Thyroid gland (tissue), 4 donors: ENCODE results near the gene ANKRD10. TPM values are rescaled to one million over a fixed set of nuclear protein-coding genes. Genes with fewer than 3 reads are reported as not detected.
"Not testable (repeated sequence)": the region's sequence is repeated elsewhere in the genome, so short reads cannot be mapped to it uniquely, and the experiment has no call there.

Source experiments
- DNase-seq, 2 donors: peaks; one replicate each; pipeline ENCODE4 v3.0.0-alpha.2; 2019
- H3K27ac ChIP-seq, 3 donors: fragments of 200-600 bp; sonication (generic); 1 replicate in 2 of 3; 2 replicates in 1 of 3; pipeline ENCODE4 v1.5.1; 2016 to 2019; ENCODE audit warnings: mild to moderate bottlenecking in 1 of 3, moderate library complexity in 1 of 3
- H3K27me3 ChIP-seq: fragments of 200-600 bp; sonication (generic); one replicate; pipeline ENCODE4 v1.5.1; 2019
- H3K36me3 ChIP-seq, 2 donors: fragments of 200-600 bp; sonication (generic); one replicate each; pipeline ENCODE4 v1.5.1; 2016 to 2019
- H3K4me1 ChIP-seq, 2 donors: fragments of 200-600 bp; sonication (generic); one replicate each; pipeline ENCODE4 v1.5.1; 2017 to 2019
- H3K4me3 ChIP-seq, 3 donors: fragments of 200-600 bp; sonication (generic); replicated peaks in 1 of 3; 1 replicate in 2 of 3; 2 replicates in 1 of 3; pipeline ENCODE4 v1.5.1; 2016; ENCODE audit warnings: mild to moderate bottlenecking in 1 of 3
- H3K9me3 ChIP-seq: fragments of 200-600 bp; sonication (generic); one replicate; pipeline ENCODE4 v1.5.1; 2017
- POLR2A ChIP-seq, 2 donors: fragments of 450-650 bp; IDR thresholded peaks; one replicate each; pipeline ENCODE4 v1.6.1; 2017; ENCODE audit warnings: antibody characterized with exemption in 2 of 2, mild to moderate bottlenecking in 2 of 2, moderate library complexity in 1 of 2
- WGBS, 2 donors: methylation state at CpG; one replicate each; pipeline ENCODE4 v1.1.5; 2017; 5-methylcytosine and 5-hydroxymethylcytosine counted together
- intact Hi-C: fragments of 100-400 bp; cut with DNase I; formaldehyde crosslinking; loops from one replicate; pipeline ENCODE4 v1.15.1; 2023
- total RNA-seq, 4 donors: library from RNA; depleted of rRNA; stranded (reverse); fragments of >200 nt; gene quantifications; one replicate each; pipeline ENCODE4 v1.2.3, GENCODE V29; 2016
- TF ChIP-seq, protein P1 (sequence below), 6 experiments: fragments of 200-600 bp in 3 of 6; fragments of 450-650 bp in 3 of 6; sonication (generic) in 3 of 6; IDR thresholded peaks; one replicate each; pipeline ENCODE4 v1.5.1; 2016 to 2019; ENCODE audit warnings: antibody characterized with exemption in 6 of 6, mild to moderate bottlenecking in 2 of 6, inconsistent platforms in 1 of 6, moderate library complexity in 1 of 6

ANKRD10 gene
- total RNA-seq, 4 donors from 2014 or later, result 105 to 168 (median 135) TPM

- WGBS, 2 donors, result 94 to 98% methylated on average over 13 of the region's 14 CpGs
- H3K27ac ChIP-seq, result no peak overlapping the region
- DNase-seq, result no peak
- H3K4me1 ChIP-seq, result no peaks in the 10 kb centered on the region
- TF ChIP-seq, protein P1, sequence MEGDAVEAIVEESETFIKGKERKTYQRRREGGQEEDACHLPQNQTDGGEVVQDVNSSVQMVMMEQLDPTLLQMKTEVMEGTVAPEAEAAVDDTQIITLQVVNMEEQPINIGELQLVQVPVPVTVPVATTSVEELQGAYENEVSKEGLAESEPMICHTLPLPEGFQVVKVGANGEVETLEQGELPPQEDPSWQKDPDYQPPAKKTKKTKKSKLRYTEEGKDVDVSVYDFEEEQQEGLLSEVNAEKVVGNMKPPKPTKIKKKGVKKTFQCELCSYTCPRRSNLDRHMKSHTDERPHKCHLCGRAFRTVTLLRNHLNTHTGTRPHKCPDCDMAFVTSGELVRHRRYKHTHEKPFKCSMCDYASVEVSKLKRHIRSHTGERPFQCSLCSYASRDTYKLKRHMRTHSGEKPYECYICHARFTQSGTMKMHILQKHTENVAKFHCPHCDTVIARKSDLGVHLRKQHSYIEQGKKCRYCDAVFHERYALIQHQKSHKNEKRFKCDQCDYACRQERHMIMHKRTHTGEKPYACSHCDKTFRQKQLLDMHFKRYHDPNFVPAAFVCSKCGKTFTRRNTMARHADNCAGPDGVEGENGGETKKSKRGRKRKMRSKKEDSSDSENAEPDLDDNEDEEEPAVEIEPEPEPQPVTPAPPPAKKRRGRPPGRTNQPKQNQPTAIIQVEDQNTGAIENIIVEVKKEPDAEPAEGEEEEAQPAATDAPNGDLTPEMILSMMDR (IDR thresholded peaks at IDR 0.05), result no peak
- no peak for TF ChIP-seq POLR2A (IDR thresholded peaks at IDR 0.05)
- intact Hi-C loops, result no loop called here
- no peak overlapping the region for H3K4me3 ChIP-seq
- no peaks in the 10 kb centered on the region for H3K9me3 ChIP-seq
- H3K36me3 ChIP-seq, result no peaks in the 10 kb centered on the region
- no peaks in the 10 kb centered on the region for H3K27me3 ChIP-seq
Measured at GRCh38 chr13:110953833-110954532, 39.1 kb upstream of the ANKRD10 start.

GRCh38 chr13:110953416-110953815 is 38.5 kb upstream of the ANKRD10 start:
- H3K36me3 ChIP-seq, result no peaks in the 10 kb centered on the region
- intact Hi-C loops, result no loop called here
- H3K27me3 ChIP-seq, result no peaks in the 10 kb centered on the region
- no peak for DNase-seq
- no peaks in the 10 kb centered on the region for H3K9me3 ChIP-seq
- TF ChIP-seq, protein P1 (IDR thresholded peaks at IDR 0.05), result no peak
- TF ChIP-seq POLR2A (IDR thresholded peaks at IDR 0.05), result no peak
- H3K4me1 ChIP-seq, result no peaks in the 10 kb centered on the region
- H3K4me3 ChIP-seq, result no peak overlapping the region
- 93% methylated on average over 12 of the region's 12 CpGs for WGBS, 2 donors
- no peak overlapping the region for H3K27ac ChIP-seq

DNA sequence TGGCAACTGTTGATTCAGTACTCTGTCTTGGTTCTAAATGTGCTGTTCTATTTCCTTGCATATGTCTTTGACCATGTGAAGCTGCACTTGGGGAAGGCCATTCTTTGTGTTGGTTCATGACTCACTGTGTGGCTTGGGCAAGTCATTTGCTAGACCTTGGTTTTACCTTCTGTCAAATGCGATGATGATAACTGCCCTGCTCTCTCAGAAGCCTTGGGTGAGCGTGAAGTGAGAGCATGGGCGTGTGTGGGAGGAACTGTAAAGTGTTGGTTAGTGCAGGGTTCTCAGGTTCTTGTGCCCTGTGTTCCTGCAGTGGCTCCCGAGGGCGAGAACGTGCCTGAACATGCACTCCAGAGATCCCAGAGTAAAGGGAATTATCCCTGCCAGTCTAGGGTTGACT is 37.3 kb upstream of the ANKRD10 start:
- H3K4me3 ChIP-seq, intact Hi-C loops: not testable (repeated sequence)

DNA sequence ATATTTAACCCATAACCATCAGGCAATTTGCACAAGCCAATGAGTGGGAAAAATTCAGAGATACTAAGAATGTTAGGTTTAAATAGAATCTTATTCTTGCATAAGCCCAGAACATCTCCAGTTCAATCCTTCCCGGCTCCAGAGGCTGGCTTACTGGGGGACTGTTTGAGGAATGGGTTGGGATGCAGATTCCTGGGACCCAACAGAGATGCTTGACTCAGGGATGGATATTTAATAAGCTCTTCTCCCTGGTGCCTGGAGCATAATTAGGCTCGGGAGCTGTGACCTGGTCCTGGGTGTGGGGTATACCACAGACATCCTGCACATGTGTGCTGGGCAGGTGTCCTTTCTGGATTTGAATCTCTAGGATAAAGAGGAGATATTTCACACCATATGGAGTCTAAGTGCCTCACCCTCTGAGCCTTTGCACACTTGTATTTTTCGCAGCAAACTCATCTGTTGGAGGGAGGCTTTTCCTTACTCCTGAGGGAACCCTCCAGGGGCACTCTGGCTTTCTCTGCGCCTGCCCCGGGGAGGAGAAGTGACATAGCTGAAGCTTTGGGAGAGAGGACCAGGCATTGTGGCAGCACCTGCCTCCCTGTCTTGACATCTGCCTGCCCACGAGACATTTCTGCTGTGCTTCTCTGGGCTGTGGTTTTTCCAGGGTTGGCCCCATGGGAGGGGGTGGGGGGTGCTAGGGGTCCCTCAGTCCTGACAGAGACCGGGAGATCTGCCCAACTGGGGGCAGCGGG is 36.1 kb upstream of the ANKRD10 start:
- TF ChIP-seq, protein P1 (IDR thresholded peaks at IDR 0.05), result no peak
- TF ChIP-seq POLR2A (IDR thresholded peaks at IDR 0.05), result no peak
- Histone ChIP-seq H3K27me3 (no peaks in the 10 kb centered on the region), H3K4me3 (no peak overlapping the region), H3K9me3 (no peaks in the 10 kb centered on the region), H3K4me1 (no peaks in the 10 kb centered on the region), H3K36me3 (no peaks in the 10 kb centered on the region), H3K27ac (no peak overlapping the region)
- intact Hi-C loops, result no loop called here
- 83% methylated on average over 7 of the region's 8 CpGs for WGBS, 2 donors
- DNase-seq, result no peak

More for the DNA sequence above, 37.3 kb upstream of the ANKRD10 start:
- H3K27me3 ChIP-seq, H3K9me3 ChIP-seq, H3K36me3 ChIP-seq, H3K27ac ChIP-seq, H3K4me1 ChIP-seq, DNase-seq: not testable (repeated sequence)
- 80 to 86% methylated on average over 6 of the region's 6 CpGs for WGBS, 2 donors

DNA sequence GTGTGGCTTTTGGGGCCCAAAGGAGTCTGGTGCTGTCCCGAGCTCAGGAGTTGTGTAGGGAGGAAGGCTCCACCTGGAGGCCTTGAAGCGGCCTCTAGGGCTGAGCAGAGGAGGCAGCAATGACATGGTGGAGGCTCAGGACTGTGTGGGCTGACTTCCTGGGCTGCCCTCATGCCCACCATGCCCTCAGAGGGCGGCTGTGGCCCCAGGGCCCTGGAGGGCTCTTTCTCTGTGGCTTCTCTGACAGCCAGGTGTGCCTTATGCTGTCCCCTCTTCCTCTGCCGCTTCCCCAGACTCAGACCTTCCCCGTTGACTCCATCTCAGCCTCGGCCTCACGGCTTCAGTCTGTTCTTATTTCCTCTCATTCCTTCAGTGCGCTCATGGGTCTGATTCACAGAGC is 35.5 kb upstream of the ANKRD10 start:
- 80 to 87% methylated on average over 8 of the region's 8 CpGs for WGBS, 2 donors
- Histone ChIP-seq H3K27me3 (no peaks in the 10 kb centered on the region), H3K4me1 (no peaks in the 10 kb centered on the region)

More for the DNA sequence above, 35.5 kb upstream of the ANKRD10 start:
- no peaks in the 10 kb centered on the region for H3K36me3 ChIP-seq
- H3K27ac ChIP-seq, result no peak overlapping the region
- H3K4me3 ChIP-seq, result no peak overlapping the region
- no peak for TF ChIP-seq POLR2A (IDR thresholded peaks at IDR 0.05)
- TF ChIP-seq, protein P1 (IDR thresholded peaks at IDR 0.05), result no peak
- intact Hi-C loops, result no loop called here
- no peaks in the 10 kb centered on the region for H3K9me3 ChIP-seq
- no peak for DNase-seq
